Tibial artery (tissue), 4 donors: Measurements from ENCODE around the gene SRRM2.

Source experiments
- DNase-seq, 2 donors: peaks; one replicate each; pipeline ENCODE4 v3.0.0-alpha.2; 2019
- H3K27ac ChIP-seq, 2 donors: fragments of 200-600 bp; sonication (generic) in 1 of 2; 1 replicate in 1 of 2; 2 replicates in 1 of 2; pipeline ENCODE4 v1.5.1; 2018 to 2019; ENCODE audit warnings: mild to moderate bottlenecking in 1 of 2
- H3K27me3 ChIP-seq, 2 donors: fragments of 200-600 bp; sonication (generic) in 1 of 2; one replicate each; pipeline versions ENCODE4 v1.5.1 to v1.6.0; 2016 to 2019
- H3K36me3 ChIP-seq, 3 donors: fragments of 200-600 bp; sonication (generic) in 2 of 3; one replicate each; pipeline ENCODE4 v1.5.1; 2016 to 2019; ENCODE audit warnings: mild to moderate bottlenecking in 2 of 3
- H3K4me1 ChIP-seq, 4 donors: fragments of 200-600 bp; sonication (generic) in 2 of 4; 1 replicate in 3 of 4; 2 replicates in 1 of 4; pipeline ENCODE4 v1.5.1; 2016 to 2019
- H3K4me3 ChIP-seq, 2 donors: fragments of 200-600 bp; sonication (generic) in 1 of 2; 1 replicate in 1 of 2; 2 replicates in 1 of 2; pipeline ENCODE4 v1.5.1; 2018 to 2019; ENCODE audit warnings: mild to moderate bottlenecking in 2 of 2
- H3K9me3 ChIP-seq, 3 donors: fragments of 200-600 bp; sonication (generic) in 1 of 3; one replicate each; pipeline ENCODE4 v1.5.1; 2016 to 2019
- intact Hi-C: fragments of 100-400 bp; cut with DNase I; formaldehyde crosslinking; loops from one replicate; pipeline ENCODE4 v1.15.0; 2023; ENCODE audit warnings: low total_unique reads
- TF ChIP-seq, protein P1 (sequence below), 2 experiments: fragments of 200-600 bp in 1 of 2; fragments of 450-650 bp in 1 of 2; IDR thresholded peaks; one replicate each; pipeline ENCODE4 v1.5.1; 2017 to 2019; ENCODE audit warnings: antibody characterized with exemption in 2 of 2, mild to moderate bottlenecking in 1 of 2, moderate library complexity in 1 of 2

SRRM2 gene

DNA sequence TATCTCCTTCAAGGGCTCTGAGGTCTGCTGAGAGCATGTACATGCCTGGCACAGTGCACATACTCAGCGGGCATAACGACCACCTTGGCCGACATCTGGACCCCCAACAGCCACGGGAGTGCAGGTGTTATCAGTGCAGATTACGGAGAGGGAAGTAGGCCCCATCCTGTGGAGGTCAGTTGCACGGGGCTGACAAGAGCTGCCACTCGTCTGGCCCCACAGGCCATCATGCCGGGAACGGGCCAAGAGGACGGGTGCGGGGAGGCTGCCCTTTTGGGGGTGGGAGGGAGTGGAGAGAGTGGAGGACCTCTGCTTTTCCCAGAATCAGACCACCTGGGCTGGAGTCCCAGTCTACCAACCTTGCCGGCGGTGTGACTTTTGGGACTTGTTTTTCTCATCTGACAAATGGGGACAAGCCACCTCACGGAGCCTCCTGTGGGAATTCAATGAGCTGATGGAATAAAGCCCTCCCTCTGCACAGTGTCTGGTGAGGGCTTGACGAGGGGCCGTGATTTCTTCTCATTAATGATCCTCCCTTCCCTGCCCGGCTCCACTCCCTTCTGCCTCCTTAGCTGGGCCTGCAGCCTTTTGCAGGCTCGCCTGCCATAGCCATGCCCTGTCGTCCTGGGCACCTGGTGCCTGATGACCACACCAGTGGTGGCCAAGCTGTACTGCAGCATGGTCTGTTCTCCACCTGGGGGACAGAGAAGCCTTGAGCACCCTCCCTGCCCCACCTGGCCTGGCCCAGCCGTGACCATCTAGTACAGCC is 30.3 kb downstream of the SRRM2 start:
- no peak for DNase-seq
- H3K9me3 ChIP-seq = no peaks in the 10 kb centered on the region
- no peak overlapping the region for H3K27ac ChIP-seq
- H3K27me3 ChIP-seq = peaks cover 0 to 44% of the 10 kb centered on the region in 2 donors
- intact Hi-C loops = no loop called here
- no peaks in the 10 kb centered on the region for H3K36me3 ChIP-seq
- TF ChIP-seq, protein P1, sequence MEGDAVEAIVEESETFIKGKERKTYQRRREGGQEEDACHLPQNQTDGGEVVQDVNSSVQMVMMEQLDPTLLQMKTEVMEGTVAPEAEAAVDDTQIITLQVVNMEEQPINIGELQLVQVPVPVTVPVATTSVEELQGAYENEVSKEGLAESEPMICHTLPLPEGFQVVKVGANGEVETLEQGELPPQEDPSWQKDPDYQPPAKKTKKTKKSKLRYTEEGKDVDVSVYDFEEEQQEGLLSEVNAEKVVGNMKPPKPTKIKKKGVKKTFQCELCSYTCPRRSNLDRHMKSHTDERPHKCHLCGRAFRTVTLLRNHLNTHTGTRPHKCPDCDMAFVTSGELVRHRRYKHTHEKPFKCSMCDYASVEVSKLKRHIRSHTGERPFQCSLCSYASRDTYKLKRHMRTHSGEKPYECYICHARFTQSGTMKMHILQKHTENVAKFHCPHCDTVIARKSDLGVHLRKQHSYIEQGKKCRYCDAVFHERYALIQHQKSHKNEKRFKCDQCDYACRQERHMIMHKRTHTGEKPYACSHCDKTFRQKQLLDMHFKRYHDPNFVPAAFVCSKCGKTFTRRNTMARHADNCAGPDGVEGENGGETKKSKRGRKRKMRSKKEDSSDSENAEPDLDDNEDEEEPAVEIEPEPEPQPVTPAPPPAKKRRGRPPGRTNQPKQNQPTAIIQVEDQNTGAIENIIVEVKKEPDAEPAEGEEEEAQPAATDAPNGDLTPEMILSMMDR (IDR thresholded peaks at IDR 0.05) = no peak
- no peak overlapping the region for H3K4me3 ChIP-seq
- H3K4me1 ChIP-seq = peaks cover 0 to 20% (median 16%) of the 10 kb centered on the region in 4 donors

DNA sequence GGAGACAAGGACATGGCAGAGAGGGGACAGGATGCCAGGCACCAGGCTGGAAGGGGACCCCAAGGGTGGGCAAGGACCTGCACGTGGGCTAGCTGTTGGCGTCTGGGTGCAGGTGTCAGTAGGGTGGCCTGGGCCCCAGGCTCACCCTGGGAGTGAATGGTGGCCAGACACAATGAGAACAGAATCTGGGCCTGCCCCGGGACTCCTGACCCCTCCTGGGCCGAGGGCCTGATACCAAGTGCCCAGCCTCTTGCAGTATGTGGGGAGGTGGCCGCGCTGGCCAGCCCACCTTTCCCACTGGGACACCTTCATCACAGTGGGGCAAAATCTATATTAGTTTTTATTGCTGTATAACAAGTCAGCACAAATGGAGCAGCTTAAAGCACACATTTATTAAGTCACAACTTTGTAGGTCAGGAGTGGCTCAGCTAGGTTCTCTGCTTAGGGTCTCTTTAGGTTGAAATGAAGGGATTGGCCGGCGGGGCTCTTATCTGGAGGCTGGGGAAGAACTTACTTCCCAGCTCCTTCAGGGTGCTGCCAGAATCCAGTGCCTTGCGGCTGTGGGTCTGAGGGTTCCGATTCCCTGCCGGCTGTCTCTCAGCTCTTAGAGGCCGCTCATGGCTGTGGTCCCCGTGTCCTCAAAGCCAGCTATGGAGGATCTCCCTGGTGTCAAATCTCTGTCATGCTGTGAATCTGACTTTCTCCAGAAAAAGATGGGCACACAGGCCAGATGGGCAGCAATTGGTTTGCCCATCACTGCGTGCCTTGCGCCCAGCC is 31.3 kb downstream of the SRRM2 start:
- Histone ChIP-seq H3K27me3 (peaks cover 0 to 52% of the 10 kb centered on the region in 2 donors), H3K4me1 (peaks cover 0 to 12% (median 10%) of the 10 kb centered on the region in 4 donors), H3K9me3 (no peaks in the 10 kb centered on the region), H3K36me3 (no peaks in the 10 kb centered on the region), H3K4me3 (no peak overlapping the region), H3K27ac (no peak overlapping the region)
- TF ChIP-seq, protein P1 (IDR thresholded peaks at IDR 0.05) = no peak
- DNase-seq = no peak
- intact Hi-C loops = no loop called here

DNA sequence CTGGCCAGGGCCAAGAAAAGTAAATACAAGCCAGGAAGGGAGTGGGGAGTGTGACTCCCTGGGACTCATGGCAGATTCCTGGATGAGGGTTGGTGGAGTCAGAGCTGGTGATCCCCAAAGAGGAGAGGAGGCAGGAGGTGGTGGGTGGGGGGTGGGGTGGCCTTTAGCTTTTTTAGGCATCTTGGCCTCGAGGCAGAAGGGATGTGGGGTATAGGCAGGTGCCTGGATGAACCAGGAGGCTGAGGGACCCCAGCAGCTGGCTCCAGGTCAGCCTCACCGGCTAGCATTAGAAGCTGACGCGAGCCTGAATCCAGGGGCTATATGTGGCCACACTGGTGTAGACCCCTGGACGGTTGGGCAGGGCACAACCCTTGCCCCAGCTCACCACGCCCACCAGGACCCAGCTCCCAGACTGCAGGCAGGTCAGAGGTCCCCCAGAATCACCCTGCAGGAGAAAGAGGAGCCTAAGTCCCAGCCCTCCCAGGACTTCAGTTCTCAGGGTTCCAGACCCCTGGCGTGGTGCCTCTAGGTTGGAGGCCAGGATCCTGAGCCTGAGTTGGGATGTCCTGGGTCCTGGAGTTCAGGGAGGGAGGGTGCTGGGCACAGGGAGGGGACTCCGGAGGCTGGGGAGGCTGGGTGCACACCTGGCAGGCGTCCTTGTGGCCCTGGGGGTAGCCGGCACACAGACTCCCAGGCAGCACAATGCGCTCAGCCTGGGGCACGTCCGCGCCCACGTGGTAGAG is 32.1 kb downstream of the SRRM2 start:
- Histone ChIP-seq H3K4me1 (peaks cover 0 to 11% (median 7%) of the 10 kb centered on the region in 4 donors), H3K27ac (no peak overlapping the region), H3K4me3 (peak overlapping the region in 1 of 2 donors; percentile 34), H3K27me3 (peaks cover 0 to 60% of the 10 kb centered on the region in 2 donors), H3K9me3 (no peaks in the 10 kb centered on the region), H3K36me3 (no peaks in the 10 kb centered on the region)
- TF ChIP-seq, protein P1 (IDR thresholded peaks at IDR 0.05) = no peak
- DNase-seq = no peak
- intact Hi-C loops = no loop called here

DNA sequence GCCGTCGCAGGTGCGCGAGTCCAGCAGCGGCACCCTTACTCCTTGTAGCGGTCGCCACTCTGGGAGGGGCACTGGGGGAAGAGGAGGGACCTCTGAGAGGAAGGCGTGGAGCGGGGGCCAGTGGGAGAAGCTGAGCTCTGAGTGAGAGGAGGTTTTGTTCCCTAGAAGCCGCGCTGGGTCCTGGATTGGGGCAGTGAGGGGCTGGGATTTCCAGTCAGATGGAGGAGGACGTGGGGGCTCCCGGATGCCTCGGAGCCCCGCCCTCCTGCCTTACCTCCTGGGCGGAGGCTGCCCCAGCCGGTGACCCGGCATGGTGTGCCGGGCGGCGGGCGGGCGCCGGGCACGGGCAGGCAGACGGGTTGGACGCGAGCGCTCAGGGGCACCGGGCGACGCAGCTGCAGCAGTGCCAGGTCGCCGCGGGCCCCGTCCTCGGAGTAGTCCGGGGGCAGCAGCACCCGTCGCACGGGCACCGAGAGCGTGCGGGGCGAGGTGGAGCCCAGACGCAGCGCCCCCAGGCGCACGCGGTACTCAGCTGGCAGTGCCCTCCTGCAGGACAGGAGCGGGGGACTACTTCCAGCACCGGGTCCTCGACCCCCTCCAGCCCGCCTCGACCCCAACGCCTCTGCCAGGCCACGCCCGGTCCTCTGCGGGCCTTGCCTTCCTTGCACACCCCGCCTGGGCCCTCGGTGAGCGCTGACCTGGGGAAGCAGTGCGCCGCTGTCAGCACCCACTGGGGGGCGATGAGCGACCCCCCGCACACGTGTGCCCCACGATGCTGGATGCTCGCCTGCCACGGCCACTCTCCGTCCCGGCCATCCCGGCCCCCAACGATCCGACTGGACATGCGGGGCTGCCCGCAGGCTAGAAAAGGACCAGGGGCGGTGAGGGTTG is 32.9 kb downstream of the SRRM2 start:
- Histone ChIP-seq H3K36me3 (no peaks in the 10 kb centered on the region), H3K9me3 (no peaks in the 10 kb centered on the region), H3K27me3 (peaks cover 0 to 66% of the 10 kb centered on the region in 2 donors), H3K27ac (no peak overlapping the region), H3K4me3 (peak overlapping the region in 1 of 2 donors; percentile 34), H3K4me1 (peaks cover 0 to 11% (median 7%) of the 10 kb centered on the region in 4 donors)
- intact Hi-C loops = no loop called here
- no peak for DNase-seq
- TF ChIP-seq, protein P1 (IDR thresholded peaks at IDR 0.05) = no peak
